ENCODE measurements around the gene GGT6. TPM values are rescaled to one million over a fixed set of nuclear protein-coding genes. Genes with fewer than 3 reads are reported as not detected.

Gene GGT6
- total RNA-seq, 6 experiments from 2014 or later: not detected

- Mint-ChIP-seq H3K27me3 (ENCODE audit: insufficient read depth) (peaks cover 36% of the 10 kb centered on the region), H3K27ac (no peak overlapping the region), H3K9me3 (peaks cover 4% of the 10 kb centered on the region; the same call in 1 of the 2 replicates), H3K36me3 (ENCODE audit: low read depth) (no peaks in the 10 kb centered on the region), H3K4me1 (ENCODE audit: low read depth) (no peaks in the 10 kb centered on the region), H3K4me3 (no peak overlapping the region)
- no peak for DNase-seq
- TF ChIP-seq CTCF (IDR thresholded peaks at IDR 0.05): no peak
Observed at GRCh38 chr17:4513113-4514032, 47.0 kb downstream of the GGT6 start.

GRCh38 chr17:4512156-4513112 lies 47.9 kb downstream of the GGT6 start:
- no peak overlapping the region for H3K4me3 Mint-ChIP-seq
- no peak for DNase-seq
- no peaks in the 10 kb centered on the region for H3K36me3 Mint-ChIP-seq (ENCODE audit: low read depth)
- H3K27me3 Mint-ChIP-seq (ENCODE audit: insufficient read depth): peaks cover 42% of the 10 kb centered on the region
- H3K27ac Mint-ChIP-seq: no peak overlapping the region
- H3K4me1 Mint-ChIP-seq (ENCODE audit: low read depth): no peaks in the 10 kb centered on the region
- no peaks in the 10 kb centered on the region for H3K9me3 Mint-ChIP-seq
- TF ChIP-seq CTCF (IDR thresholded peaks at IDR 0.05): no peak

GRCh38 chr17:4511199-4511932 lies 49.0 kb downstream of the GGT6 start:
- TF ChIP-seq CTCF (IDR thresholded peaks at IDR 0.05): no peak
- H3K4me1 Mint-ChIP-seq (ENCODE audit: low read depth): no peaks in the 10 kb centered on the region
- H3K27me3 Mint-ChIP-seq (ENCODE audit: insufficient read depth): peaks cover 33% of the 10 kb centered on the region
- no peak overlapping the region for H3K4me3 Mint-ChIP-seq
- DNase-seq: no peak
- H3K36me3 Mint-ChIP-seq (ENCODE audit: low read depth): no peaks in the 10 kb centered on the region
- H3K27ac Mint-ChIP-seq: no peak overlapping the region
- H3K9me3 Mint-ChIP-seq: no peaks in the 10 kb centered on the region

- no peaks in the 10 kb centered on the region for H3K4me1 Mint-ChIP-seq (ENCODE audit: low read depth)
- no peak overlapping the region for H3K4me3 Mint-ChIP-seq
- no peaks in the 10 kb centered on the region for H3K9me3 Mint-ChIP-seq
- H3K36me3 Mint-ChIP-seq (ENCODE audit: low read depth): no peaks in the 10 kb centered on the region
- DNase-seq: no peak
- TF ChIP-seq CTCF (IDR thresholded peaks at IDR 0.05): no peak
- H3K27me3 Mint-ChIP-seq (ENCODE audit: insufficient read depth): peaks cover 30% of the 10 kb centered on the region
- H3K27ac Mint-ChIP-seq: no peak overlapping the region
Observed at GRCh38 chr17:4510618-4510941, 49.8 kb downstream of the GGT6 start.

GRCh38 chr17:4509923-4510617 lies 50.3 kb downstream of the GGT6 start:
- Mint-ChIP-seq H3K36me3 (ENCODE audit: low read depth) (no peaks in the 10 kb centered on the region), H3K9me3 (no peaks in the 10 kb centered on the region), H3K27ac (no peak overlapping the region), H3K27me3 (ENCODE audit: insufficient read depth) (peaks cover 33% of the 10 kb centered on the region), H3K4me1 (ENCODE audit: low read depth) (no peaks in the 10 kb centered on the region), H3K4me3 (no peak overlapping the region)
- no peak for TF ChIP-seq CTCF (IDR thresholded peaks at IDR 0.05)
- no peak for DNase-seq
